CD14-positive monocyte (primary cell): ENCODE measurements around the gene DDN. TPM values are rescaled to one million over a fixed set of nuclear protein-coding genes. Genes with fewer than 3 reads are reported as not detected.

Experiments
- DNase-seq, 3 donors: peaks; one replicate each; pipeline ENCODE4 v3.0.0-alpha.2; 2011 to 2022
- H2AFZ ChIP-seq: 2 replicates; pipeline ENCODE4 v1.6.0; 2012; ENCODE audit warnings: mild to moderate bottlenecking, low read depth, low read length, inconsistent platforms; ENCODE audit not compliant: insufficient read depth, poor library complexity, severe bottlenecking
- H3K27ac ChIP-seq, 2 donors: 1 replicate in 1 of 2; 2 replicates in 1 of 2; pipeline ENCODE4 v1.5.1; 2012 to 2013; ENCODE audit warnings: low read length in 2 of 2, control low read depth in 1 of 2, inconsistent platforms in 1 of 2, low read depth in 1 of 2, mild to moderate bottlenecking in 1 of 2
- H3K27me3 ChIP-seq, 2 donors: one replicate each; pipeline versions ENCODE4 v1.6.0 to v1.6.1; 2011 to 2013; ENCODE audit warnings: low read length in 2 of 2; ENCODE audit not compliant: control insufficient read depth in 2 of 2, insufficient read depth in 2 of 2
- H3K36me3 ChIP-seq, 2 donors: replicated peaks in 1 of 2; 1 replicate in 1 of 2; 2 replicates in 1 of 2; pipeline versions ENCODE4 v1.5.1 to v1.6.1; 2012 to 2013; ENCODE audit warnings: low read length in 2 of 2, control low read depth in 1 of 2, inconsistent platforms in 1 of 2, mild to moderate bottlenecking in 1 of 2; ENCODE audit not compliant: insufficient read depth in 2 of 2, control insufficient read depth in 1 of 2
- H3K4me1 ChIP-seq, 2 donors: 1 replicate in 1 of 2; 2 replicates in 1 of 2; pipeline versions ENCODE4 v1.5.1 to v1.6.1; 2012 to 2013; ENCODE audit warnings: low read length in 2 of 2, control low read depth in 1 of 2, inconsistent platforms in 1 of 2, mild to moderate bottlenecking in 1 of 2, moderate library complexity in 1 of 2; ENCODE audit not compliant: insufficient read depth in 2 of 2, control insufficient read depth in 1 of 2
- H3K4me2 ChIP-seq: replicated peaks from 2 replicates; pipeline ENCODE3; 2012; ENCODE audit warnings: low read length, moderate library complexity, mild to moderate bottlenecking; ENCODE audit not compliant: poor library complexity, severe bottlenecking; ENCODE audit errors: extremely low read depth
- H3K4me3 ChIP-seq, 3 experiments: fragments of 200-600 bp in 1 of 3; sonication (generic) in 1 of 3; replicated peaks in 1 of 3; 1 replicate in 2 of 3; 2 replicates in 1 of 3; pipeline ENCODE4 v1.5.1; 2011 to 2013; ENCODE audit warnings: low read length in 3 of 3, mild to moderate bottlenecking in 3 of 3, control low read depth in 2 of 3, low read depth in 2 of 3, inconsistent platforms in 1 of 3, moderate library complexity in 1 of 3
- H3K79me2 ChIP-seq: 2 replicates; pipeline ENCODE4 v1.6.0; 2012; ENCODE audit warnings: mild to moderate bottlenecking, control low read depth, inconsistent platforms, low read length, moderate library complexity; ENCODE audit not compliant: insufficient read depth
- H3K9ac ChIP-seq: 2 replicates; pipeline ENCODE4 v1.6.0; 2017; ENCODE audit warnings: low read length, mild to moderate bottlenecking; ENCODE audit not compliant: insufficient read depth, poor library complexity, severe bottlenecking
- H3K9me3 ChIP-seq, 2 donors: replicated peaks in 1 of 2; 1 replicate in 1 of 2; 2 replicates in 1 of 2; pipeline versions ENCODE4 v1.5.1 to v1.6.1; 2012 to 2013; ENCODE audit warnings: low read length in 2 of 2, control low read depth in 1 of 2; ENCODE audit not compliant: control insufficient read depth in 1 of 2, insufficient read depth in 1 of 2
- H4K20me1 ChIP-seq: 2 replicates; pipeline ENCODE4 v1.6.0; 2012; ENCODE audit warnings: mild to moderate bottlenecking, low read length, control low read depth, moderate library complexity; ENCODE audit not compliant: insufficient read depth
- H3K27ac Mint-ChIP-seq, 7 donors: one replicate each; pipeline ENCODE4 v1.8.0; 2020; ENCODE audit warnings: mild to moderate bottlenecking in 7 of 7, mixed read lengths in 7 of 7, moderate library complexity in 6 of 7, inconsistent platforms in 2 of 7
- H3K27me3 Mint-ChIP-seq, 3 donors: one replicate each; pipeline ENCODE4 v1.8.0; 2021 to 2022; ENCODE audit warnings: low read depth in 3 of 3, mild to moderate bottlenecking in 3 of 3, mixed read lengths in 3 of 3, moderate library complexity in 3 of 3, inconsistent platforms in 1 of 3
- H3K36me3 Mint-ChIP-seq, 2 donors: one replicate each; pipeline ENCODE4 v1.8.0; 2020; ENCODE audit warnings: mixed read lengths in 2 of 2, inconsistent platforms in 1 of 2, mild to moderate bottlenecking in 1 of 2
- H3K4me1 Mint-ChIP-seq: one replicate; pipeline ENCODE4 v1.8.0; 2020; ENCODE audit warnings: mild to moderate bottlenecking, mixed read lengths
- H3K4me3 Mint-ChIP-seq, 2 donors: one replicate each; pipeline ENCODE4 v1.8.0; 2020; ENCODE audit warnings: mild to moderate bottlenecking in 2 of 2, mixed read lengths in 2 of 2, moderate library complexity in 1 of 2
- H3K9me3 Mint-ChIP-seq, 7 donors: one replicate each; pipeline ENCODE4 v1.8.0; 2020 to 2022; ENCODE audit warnings: mixed read lengths in 7 of 7, mild to moderate bottlenecking in 6 of 7, moderate library complexity in 6 of 7, inconsistent platforms in 2 of 7
- WGBS: methylation state at CpG from one replicate; pipeline ENCODE4 v1.1.5; 2013; ENCODE audit warnings: missing lambda C conversion rate; ENCODE audit not compliant: insufficient coverage; 5-methylcytosine and 5-hydroxymethylcytosine counted together
- intact Hi-C, 2 donors: fragments of 100-400 bp; cut with micrococcal nuclease; formaldehyde crosslinking; loops; one replicate each; pipeline versions ENCODE4 v1.15.0 to v1.15.1; 2023
- polyA plus RNA-seq, 3 donors: library from polyadenylated mRNA; depleted of rRNA in 1 of 3; unstranded in 2 of 3; stranded (reverse) in 1 of 3; fragments of 300-500 nt in 2 of 3; fragments of >200 nt in 1 of 3; fragmentation: Illumina TruSeq in 2 of 3; gene quantifications; 1 replicate in 2 of 3; 2 replicates in 1 of 3; pipeline ENCODE4 v1.2.3, GENCODE V29; 2012 to 2021
- TF ChIP-seq, protein P1 (sequence below): fragments of 200-600 bp; IDR thresholded peaks from one replicate; pipeline ENCODE4 v1.8.0; 2022; ENCODE audit warnings: antibody characterized with exemption, mild to moderate bottlenecking

The DDN gene
- polyA plus RNA-seq, 3 donors: 0.27 TPM; not detected in 2

DNA sequence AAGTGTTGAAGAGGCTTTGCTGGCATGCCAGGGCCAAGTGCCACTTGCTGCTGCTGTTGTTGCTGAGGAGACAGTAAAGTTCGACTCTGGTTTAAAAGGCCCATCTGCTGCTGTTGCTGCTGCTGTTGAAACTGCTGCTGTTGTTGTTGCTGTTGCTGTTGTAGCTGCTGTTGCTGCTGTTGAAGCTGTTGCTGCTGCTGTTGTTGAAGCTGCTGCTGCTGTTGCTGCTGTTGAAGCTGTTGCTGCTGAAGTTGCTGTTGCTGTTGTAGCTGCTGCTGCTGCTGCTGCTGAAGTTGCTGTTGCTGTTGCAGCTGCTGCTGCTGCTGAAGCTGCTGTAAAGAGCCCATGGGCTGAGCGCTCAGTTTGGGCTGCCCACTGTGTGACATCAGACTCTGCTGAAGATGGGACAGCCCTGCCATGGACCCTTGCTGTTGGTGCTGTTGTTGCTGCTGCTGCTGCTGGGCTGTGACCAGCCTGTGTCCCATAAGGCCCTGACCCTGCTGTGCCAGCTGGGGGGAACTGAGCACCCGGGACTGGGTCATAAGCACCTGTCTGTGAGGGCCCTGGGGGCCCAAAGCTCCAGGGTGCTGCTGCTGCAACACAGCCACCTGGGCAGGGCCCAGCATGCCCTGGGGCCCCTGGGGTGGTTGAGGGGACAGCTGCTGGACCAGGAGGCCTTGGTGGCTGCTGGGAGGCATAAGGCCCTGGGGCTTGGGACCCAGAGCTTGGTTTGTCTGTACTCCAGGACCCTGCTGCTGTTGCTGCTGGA, 33.7 kb upstream of the DDN start:
- H3K27me3 ChIP-seq: no peaks in the 10 kb centered on the region
- peak overlapping the region in 1 of 2 donors; percentile 8 for H3K27ac ChIP-seq
- H3K9me3 ChIP-seq: no peaks in the 10 kb centered on the region
- H3K27ac Mint-ChIP-seq: peak overlapping the region in 1 of 7 donors; percentile 58
- TF ChIP-seq, protein P1, sequence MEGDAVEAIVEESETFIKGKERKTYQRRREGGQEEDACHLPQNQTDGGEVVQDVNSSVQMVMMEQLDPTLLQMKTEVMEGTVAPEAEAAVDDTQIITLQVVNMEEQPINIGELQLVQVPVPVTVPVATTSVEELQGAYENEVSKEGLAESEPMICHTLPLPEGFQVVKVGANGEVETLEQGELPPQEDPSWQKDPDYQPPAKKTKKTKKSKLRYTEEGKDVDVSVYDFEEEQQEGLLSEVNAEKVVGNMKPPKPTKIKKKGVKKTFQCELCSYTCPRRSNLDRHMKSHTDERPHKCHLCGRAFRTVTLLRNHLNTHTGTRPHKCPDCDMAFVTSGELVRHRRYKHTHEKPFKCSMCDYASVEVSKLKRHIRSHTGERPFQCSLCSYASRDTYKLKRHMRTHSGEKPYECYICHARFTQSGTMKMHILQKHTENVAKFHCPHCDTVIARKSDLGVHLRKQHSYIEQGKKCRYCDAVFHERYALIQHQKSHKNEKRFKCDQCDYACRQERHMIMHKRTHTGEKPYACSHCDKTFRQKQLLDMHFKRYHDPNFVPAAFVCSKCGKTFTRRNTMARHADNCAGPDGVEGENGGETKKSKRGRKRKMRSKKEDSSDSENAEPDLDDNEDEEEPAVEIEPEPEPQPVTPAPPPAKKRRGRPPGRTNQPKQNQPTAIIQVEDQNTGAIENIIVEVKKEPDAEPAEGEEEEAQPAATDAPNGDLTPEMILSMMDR: no peak
- intact Hi-C loops: no loop called here
- peaks cover 10% of the 10 kb centered on the region for H3K79me2 ChIP-seq
- 100% methylated on average over 3 of the region's 3 CpGs for WGBS
- H3K4me1 Mint-ChIP-seq: peaks cover 13% of the 10 kb centered on the region
- H3K36me3 Mint-ChIP-seq: peaks cover 78 to 100% of the 10 kb centered on the region in 2 donors
- peaks cover 0 to 1% (median 0%) of the 10 kb centered on the region in 3 donors for H3K27me3 Mint-ChIP-seq
- no peaks in the 10 kb centered on the region for H3K4me1 ChIP-seq
- no peak overlapping the region for H3K4me3 ChIP-seq
- no peak overlapping the region for H3K4me2 ChIP-seq
- H4K20me1 ChIP-seq: peaks cover 99% of the 10 kb centered on the region
- no peak overlapping the region for H2AFZ ChIP-seq
- peaks cover 88 to 99% of the 10 kb centered on the region in 2 donors for H3K36me3 ChIP-seq
- no peaks in the 10 kb centered on the region for H3K9me3 Mint-ChIP-seq
- no peak for DNase-seq
- H3K4me3 Mint-ChIP-seq: no peak overlapping the region
- no peak overlapping the region for H3K9ac ChIP-seq

DNA sequence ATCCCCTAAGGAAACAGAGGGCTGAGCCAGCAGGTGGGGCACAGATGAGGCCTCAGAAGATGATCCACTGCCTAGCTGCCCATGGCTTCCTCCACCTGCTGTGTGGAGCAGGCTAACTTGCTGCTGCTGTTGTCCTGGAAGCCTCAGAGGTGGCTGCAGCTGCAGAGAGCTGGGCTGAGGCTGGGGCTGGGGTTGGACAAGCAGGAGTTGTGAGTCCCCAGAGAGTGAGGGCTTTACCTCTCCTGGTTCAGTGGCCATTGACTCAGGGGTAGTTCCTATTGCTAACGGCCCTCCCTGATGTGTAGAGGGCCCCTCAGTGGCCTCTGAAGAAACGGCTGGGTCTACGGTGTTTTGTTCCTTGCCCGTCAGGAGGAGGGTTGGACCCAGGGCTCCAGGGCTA, 33.1 kb upstream of the DDN start:
- peak overlapping the region in 1 of 2 donors; percentile 14 for H3K27ac ChIP-seq
- Mint-ChIP-seq H3K4me3 (no peak overlapping the region), H3K27me3 (peaks cover 0 to 1% (median 0%) of the 10 kb centered on the region in 3 donors), H3K9me3 (no peaks in the 10 kb centered on the region), H3K4me1 (peaks cover 14% of the 10 kb centered on the region), H3K27ac (peak overlapping the region in 1 of 7 donors; percentile 58), H3K36me3 (peaks cover 80 to 100% of the 10 kb centered on the region in 2 donors)
- intact Hi-C loops: no loop called here
- H3K4me1 ChIP-seq: no peaks in the 10 kb centered on the region
- no peak for DNase-seq
- H3K9ac ChIP-seq: no peak overlapping the region
- H3K79me2 ChIP-seq: peaks cover 8% of the 10 kb centered on the region
- peaks cover 98% of the 10 kb centered on the region for H4K20me1 ChIP-seq
- peaks cover 88 to 99% of the 10 kb centered on the region in 2 donors for H3K36me3 ChIP-seq
- WGBS: 91% methylated on average over 4 of the region's 4 CpGs
- H3K9me3 ChIP-seq: no peaks in the 10 kb centered on the region
- TF ChIP-seq, protein P1: no peak
- H2AFZ ChIP-seq: no peak overlapping the region
- no peak overlapping the region for H3K4me3 ChIP-seq
- no peaks in the 10 kb centered on the region for H3K27me3 ChIP-seq
- no peak overlapping the region for H3K4me2 ChIP-seq
